ENCODE results near the gene METTL16.

METTL16 gene

GRCh38 chr17:2414446-2415064 is 97.1 kb downstream of the METTL16 start:
- DNase-seq (ENCODE audit: low read depth in 1 of 2, low spot score in 1 of 2) = no peak

- no peak for DNase-seq (ENCODE audit: low read depth in 1 of 2, low spot score in 1 of 2)
These were observed 99.1 kb downstream of the METTL16 start for GRCh38 chr17:2412561-2413021.

- no peak for DNase-seq (ENCODE audit: low read depth in 1 of 2, low spot score in 1 of 2)
These were observed 100.7 kb downstream of the METTL16 start for GRCh38 chr17:2410951-2411350.

- DNase-seq (ENCODE audit: low read depth in 1 of 2, low spot score in 1 of 2) = no peak
These were observed 104.5 kb downstream of the METTL16 start for GRCh38 chr17:2406903-2407790.

- DNase-seq (ENCODE audit: low read depth in 1 of 2, low spot score in 1 of 2) = no peak
These were observed 105.3 kb downstream of the METTL16 start for GRCh38 chr17:2406271-2406902.

GRCh38 chr17:2405247-2405926 is 106.3 kb downstream of the METTL16 start:
- no peak for DNase-seq (ENCODE audit: low read depth in 1 of 2, low spot score in 1 of 2)

GRCh38 chr17:2403044-2403443 is 108.6 kb downstream of the METTL16 start:
- DNase-seq (ENCODE audit: low read depth in 1 of 2, low spot score in 1 of 2) = no peak

GRCh38 chr17:2402544-2402943 is 109.1 kb downstream of the METTL16 start:
- DNase-seq (ENCODE audit: low read depth in 1 of 2, low spot score in 1 of 2) = no peak

GRCh38 chr17:2401426-2402221 is 110.1 kb downstream of the METTL16 start:
- DNase-seq (ENCODE audit: low read depth in 1 of 2, low spot score in 1 of 2) = peak; percentile 98 to 99

GRCh38 chr17:2400877-2401425 is 110.7 kb downstream of the METTL16 start, which contains the start of gene MNT:
Gene MNT, minus strand, starts transcription at chr17:2401060. Its CDS starts 348 bp downstream, at chr17:2400712.
- DNase-seq (ENCODE audit: low read depth in 1 of 2, low spot score in 1 of 2) = peak; percentile 82 to 88

GRCh38 chr17:2400474-2400866 is 111.2 kb downstream of the METTL16 start:
- DNase-seq (ENCODE audit: low read depth in 1 of 2, low spot score in 1 of 2) = peak; percentile 37 to 47

GRCh38 chr17:2399572-2400473 is 111.9 kb downstream of the METTL16 start:
- peak; percentile 86 to 89 for DNase-seq (ENCODE audit: low read depth in 1 of 2, low spot score in 1 of 2)

GRCh38 chr17:2398655-2399571 is 112.8 kb downstream of the METTL16 start:
- DNase-seq (ENCODE audit: low read depth in 1 of 2, low spot score in 1 of 2) = peak in 1 of 2 donors; percentile 44

- DNase-seq (ENCODE audit: low read depth in 1 of 2, low spot score in 1 of 2) = no peak
These were observed 113.5 kb downstream of the METTL16 start for GRCh38 chr17:2398182-2398581.

- DNase-seq (ENCODE audit: low read depth in 1 of 2, low spot score in 1 of 2) = no peak
These were observed 114.2 kb downstream of the METTL16 start for GRCh38 chr17:2397247-2398171.

- peak in 1 of 2 donors; percentile 36 for DNase-seq (ENCODE audit: low read depth in 1 of 2, low spot score in 1 of 2)
These were observed 115.0 kb downstream of the METTL16 start for GRCh38 chr17:2396568-2397246.
